ENCODE results near the gene GOLGA8K.
"Not testable (repeated sequence)": the region's sequence is repeated elsewhere in the genome, so short reads cannot be mapped to it uniquely, and the experiment has no call there.

GRCh38 chr15:32343921-32344320 is 59.2 kb downstream of the GOLGA8K start:
- TF ChIP-seq MAX (IDR thresholded peaks at IDR 0.05); POLR2AphosphoS5 (IDR thresholded peaks at IDR 0.05; ENCODE audit: low read depth, low read length): not testable (repeated sequence)

Data from H1 (cell line).